Nephron progenitor cell (in vitro differentiated cells): ENCODE data around the gene SPPL2B.

ENCODE experiments used
- DNase-seq: peaks from one replicate; pipeline ENCODE4 v3.0.0; 2021
- H3K27ac Mint-ChIP-seq: 2 replicates; pipeline ENCODE4 v1.8.0; 2021; ENCODE audit warnings: mild to moderate bottlenecking, moderate library complexity, mixed read lengths
- H3K27me3 Mint-ChIP-seq: 2 replicates; pipeline ENCODE4 v1.8.0; 2021; ENCODE audit warnings: mild to moderate bottlenecking, low read depth, mixed read lengths; ENCODE audit not compliant: poor library complexity
- H3K36me3 Mint-ChIP-seq: 2 replicates; pipeline ENCODE4 v1.8.0; 2021; ENCODE audit warnings: low read depth, mixed read lengths
- H3K4me1 Mint-ChIP-seq: 2 replicates; pipeline ENCODE4 v1.8.0; 2021; ENCODE audit warnings: mixed read lengths
- H3K4me3 Mint-ChIP-seq: 2 replicates; pipeline ENCODE4 v1.8.0; 2021; ENCODE audit warnings: mild to moderate bottlenecking, moderate library complexity, mixed read lengths
- H3K9me3 Mint-ChIP-seq: 2 replicates; pipeline ENCODE4 v1.8.0; 2021; ENCODE audit warnings: mild to moderate bottlenecking, moderate library complexity, mixed read lengths
- CTCF ChIP-seq: fragments of 200-600 bp; sonication (generic); IDR thresholded peaks from 2 replicates; pipeline ENCODE4 v1.5.0; 2021; ENCODE audit warnings: antibody characterized with exemption

Gene SPPL2B

GRCh38 chr19:2306971-2307370, 21.5 kb upstream of the SPPL2B start:
- no peak overlapping the region for H3K27ac Mint-ChIP-seq
- DNase-seq = no peak
- H3K4me3 Mint-ChIP-seq = peak overlapping the region; percentile 23
- no peak for TF ChIP-seq CTCF
- peaks cover 16% of the 10 kb centered on the region for H3K4me1 Mint-ChIP-seq
- H3K9me3 Mint-ChIP-seq = peaks cover 3% of the 10 kb centered on the region
- H3K27me3 Mint-ChIP-seq = peaks cover 69% of the 10 kb centered on the region
- H3K36me3 Mint-ChIP-seq = no peaks in the 10 kb centered on the region

GRCh38 chr19:2307518-2308012, 20.9 kb upstream of the SPPL2B start:
- Mint-ChIP-seq H3K27me3 (peaks cover 75% of the 10 kb centered on the region), H3K36me3 (no peaks in the 10 kb centered on the region), H3K4me1 (peaks cover 16% of the 10 kb centered on the region), H3K9me3 (peaks cover 3% of the 10 kb centered on the region), H3K27ac (no peak overlapping the region), H3K4me3 (no peak overlapping the region)
- no peak for TF ChIP-seq CTCF
- DNase-seq = no peak

- DNase-seq = peak; percentile 38
- Mint-ChIP-seq H3K27ac (no peak within 1 kb of the TSS), H3K36me3 (no peaks in the 10 kb centered on the region), H3K4me3 (peak within 1 kb of the TSS; percentile 71), H3K27me3 (peaks cover 77% of the 10 kb centered on the region), H3K4me1 (peaks cover 11% of the 10 kb centered on the region), H3K9me3 (peaks cover 4% of the 10 kb centered on the region)
- no peak for TF ChIP-seq CTCF
Observed at GRCh38 chr19:2308114-2308556, 20.3 kb upstream of the SPPL2B start, which contains the start of gene LINGO3. Gene LINGO3, minus strand, starts transcription at chr19:2308154. Its CDS starts 16,378 bp downstream, at chr19:2291776.

- H3K4me3 Mint-ChIP-seq = no peak overlapping the region
- peaks cover 18% of the 10 kb centered on the region for H3K9me3 Mint-ChIP-seq
- peaks cover 88% of the 10 kb centered on the region for H3K27me3 Mint-ChIP-seq
- peaks cover 1% of the 10 kb centered on the region for H3K36me3 Mint-ChIP-seq
- TF ChIP-seq CTCF = no peak
- no peak overlapping the region for H3K27ac Mint-ChIP-seq
- peaks cover 9% of the 10 kb centered on the region for H3K4me1 Mint-ChIP-seq
- DNase-seq = no peak
Observed at GRCh38 chr19:2309734-2310362, 18.6 kb upstream of the SPPL2B start.

GRCh38 chr19:2311093-2311492, 17.4 kb upstream of the SPPL2B start:
- no peak for DNase-seq
- Mint-ChIP-seq H3K36me3 (peaks cover 5% of the 10 kb centered on the region), H3K27ac (no peak overlapping the region), H3K9me3 (peaks cover 30% of the 10 kb centered on the region), H3K4me1 (peaks cover 15% of the 10 kb centered on the region), H3K4me3 (no peak overlapping the region), H3K27me3 (peaks cover 92% of the 10 kb centered on the region)
- no peak for TF ChIP-seq CTCF
